GM23248 (cell line): ENCODE data around the gene LYPD4.

Experiments used
- EZH2 ChIP-seq: fragments of 200-600 bp; sonication (generic); IDR thresholded peaks from 2 replicates; pipeline ENCODE4 v1.6.1; 2018; ENCODE audit warnings: antibody characterized with exemption, mild to moderate bottlenecking; ENCODE audit not compliant: insufficient read depth, poor library complexity, severe bottlenecking
- EZH2phosphoT487 ChIP-seq: fragments of 200-600 bp; sonication (generic); IDR thresholded peaks from 2 replicates; pipeline ENCODE4 v1.6.1; 2018; ENCODE audit warnings: antibody characterized with exemption, moderate library complexity, mild to moderate bottlenecking, low read depth; ENCODE audit not compliant: insufficient read depth

DNA sequence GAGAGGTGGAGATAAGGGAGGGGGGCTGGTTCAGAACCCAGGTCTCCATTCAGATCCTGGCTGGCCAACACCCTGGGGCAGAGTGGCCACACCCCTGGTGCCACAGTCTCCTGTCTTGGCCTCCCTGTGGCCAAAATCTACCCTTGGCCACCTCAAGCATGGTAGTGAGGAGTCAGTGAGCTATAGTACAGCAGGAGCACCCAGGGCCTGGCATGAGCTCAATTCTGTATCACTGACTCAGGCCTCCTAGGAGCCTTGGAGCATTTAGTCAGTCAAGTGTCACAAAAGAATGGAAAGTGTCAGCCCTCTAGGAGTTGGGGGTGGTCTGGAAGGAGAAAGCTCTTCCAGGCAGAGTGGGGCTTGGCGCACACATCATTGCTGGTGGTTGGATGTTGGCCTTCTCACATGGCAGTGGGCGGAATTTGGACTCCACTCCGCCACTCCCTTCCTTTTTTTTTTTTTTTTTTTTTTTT, 26.0 kb upstream of the LYPD4 start:
- no peak for TF ChIP-seq EZH2phosphoT487
- no peak for TF ChIP-seq EZH2
